Fibroblast of mammary gland (primary cell): Measurements from ENCODE around the gene APMAP.

Experiments used
- DNase-seq: peaks from one replicate; pipeline ENCODE4 v3.0.0-alpha.2; 2010; ENCODE audit warnings: low read depth
- H3K4me3 ChIP-seq: 2 replicates; pipeline ENCODE4 v1.5.1; 2011; ENCODE audit warnings: low read depth, mild to moderate bottlenecking, low read length, moderate library complexity; ENCODE audit not compliant: control insufficient read depth
- TF ChIP-seq, protein P1 (sequence below): conservative IDR thresholded peaks from 2 replicates; pipeline ENCODE4 v1.5.1; 2011; ENCODE audit warnings: low read depth, low read length, inconsistent platforms; ENCODE audit not compliant: control insufficient read depth, insufficient read depth

APMAP gene, protein sequence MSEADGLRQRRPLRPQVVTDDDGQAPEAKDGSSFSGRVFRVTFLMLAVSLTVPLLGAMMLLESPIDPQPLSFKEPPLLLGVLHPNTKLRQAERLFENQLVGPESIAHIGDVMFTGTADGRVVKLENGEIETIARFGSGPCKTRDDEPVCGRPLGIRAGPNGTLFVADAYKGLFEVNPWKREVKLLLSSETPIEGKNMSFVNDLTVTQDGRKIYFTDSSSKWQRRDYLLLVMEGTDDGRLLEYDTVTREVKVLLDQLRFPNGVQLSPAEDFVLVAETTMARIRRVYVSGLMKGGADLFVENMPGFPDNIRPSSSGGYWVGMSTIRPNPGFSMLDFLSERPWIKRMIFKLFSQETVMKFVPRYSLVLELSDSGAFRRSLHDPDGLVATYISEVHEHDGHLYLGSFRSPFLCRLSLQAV

DNA sequence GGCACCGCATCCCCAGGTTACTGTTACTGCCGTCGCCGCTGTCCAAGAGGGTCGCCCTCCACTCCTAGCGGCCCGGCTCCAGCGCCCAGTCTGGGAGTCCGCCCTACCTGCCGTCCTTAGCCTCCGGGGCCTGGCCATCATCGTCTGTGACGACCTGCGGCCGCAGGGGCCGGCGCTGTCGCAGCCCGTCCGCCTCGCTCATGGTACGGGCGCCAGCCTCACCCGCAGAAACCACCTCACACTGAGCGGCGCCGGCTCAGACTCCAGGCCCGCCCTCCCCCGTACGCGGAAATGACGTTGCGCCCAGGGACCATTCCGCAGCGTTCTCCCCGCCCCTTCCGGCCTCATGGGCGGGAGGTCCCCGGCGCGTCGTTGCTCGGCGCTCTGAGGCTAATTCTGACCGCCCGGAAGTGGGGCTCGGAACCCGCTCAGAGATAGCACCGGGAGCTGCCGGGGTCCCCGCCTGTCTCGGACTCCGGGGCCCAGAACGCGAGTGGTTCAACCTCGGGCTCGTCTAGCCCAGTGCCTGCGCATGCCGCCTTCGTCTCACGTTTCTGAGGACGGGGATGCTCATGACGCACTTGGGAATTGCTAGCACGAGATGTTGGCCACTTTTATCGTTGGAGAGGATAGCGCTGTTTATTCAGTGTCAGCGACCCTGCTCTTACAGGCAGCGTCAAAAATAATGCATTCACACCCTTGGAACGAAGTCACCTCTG, at the start of gene APMAP:
TSS of gene APMAP (minus strand) at position 265 of the 719 bp plus-strand sequence. CDS start at position 202, 63 bp downstream.
- TF ChIP-seq, protein P1, sequence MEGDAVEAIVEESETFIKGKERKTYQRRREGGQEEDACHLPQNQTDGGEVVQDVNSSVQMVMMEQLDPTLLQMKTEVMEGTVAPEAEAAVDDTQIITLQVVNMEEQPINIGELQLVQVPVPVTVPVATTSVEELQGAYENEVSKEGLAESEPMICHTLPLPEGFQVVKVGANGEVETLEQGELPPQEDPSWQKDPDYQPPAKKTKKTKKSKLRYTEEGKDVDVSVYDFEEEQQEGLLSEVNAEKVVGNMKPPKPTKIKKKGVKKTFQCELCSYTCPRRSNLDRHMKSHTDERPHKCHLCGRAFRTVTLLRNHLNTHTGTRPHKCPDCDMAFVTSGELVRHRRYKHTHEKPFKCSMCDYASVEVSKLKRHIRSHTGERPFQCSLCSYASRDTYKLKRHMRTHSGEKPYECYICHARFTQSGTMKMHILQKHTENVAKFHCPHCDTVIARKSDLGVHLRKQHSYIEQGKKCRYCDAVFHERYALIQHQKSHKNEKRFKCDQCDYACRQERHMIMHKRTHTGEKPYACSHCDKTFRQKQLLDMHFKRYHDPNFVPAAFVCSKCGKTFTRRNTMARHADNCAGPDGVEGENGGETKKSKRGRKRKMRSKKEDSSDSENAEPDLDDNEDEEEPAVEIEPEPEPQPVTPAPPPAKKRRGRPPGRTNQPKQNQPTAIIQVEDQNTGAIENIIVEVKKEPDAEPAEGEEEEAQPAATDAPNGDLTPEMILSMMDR = no peak
- peak within 1 kb of the TSS; percentile 90 for H3K4me3 ChIP-seq
- DNase-seq = peak; percentile 85

DNA sequence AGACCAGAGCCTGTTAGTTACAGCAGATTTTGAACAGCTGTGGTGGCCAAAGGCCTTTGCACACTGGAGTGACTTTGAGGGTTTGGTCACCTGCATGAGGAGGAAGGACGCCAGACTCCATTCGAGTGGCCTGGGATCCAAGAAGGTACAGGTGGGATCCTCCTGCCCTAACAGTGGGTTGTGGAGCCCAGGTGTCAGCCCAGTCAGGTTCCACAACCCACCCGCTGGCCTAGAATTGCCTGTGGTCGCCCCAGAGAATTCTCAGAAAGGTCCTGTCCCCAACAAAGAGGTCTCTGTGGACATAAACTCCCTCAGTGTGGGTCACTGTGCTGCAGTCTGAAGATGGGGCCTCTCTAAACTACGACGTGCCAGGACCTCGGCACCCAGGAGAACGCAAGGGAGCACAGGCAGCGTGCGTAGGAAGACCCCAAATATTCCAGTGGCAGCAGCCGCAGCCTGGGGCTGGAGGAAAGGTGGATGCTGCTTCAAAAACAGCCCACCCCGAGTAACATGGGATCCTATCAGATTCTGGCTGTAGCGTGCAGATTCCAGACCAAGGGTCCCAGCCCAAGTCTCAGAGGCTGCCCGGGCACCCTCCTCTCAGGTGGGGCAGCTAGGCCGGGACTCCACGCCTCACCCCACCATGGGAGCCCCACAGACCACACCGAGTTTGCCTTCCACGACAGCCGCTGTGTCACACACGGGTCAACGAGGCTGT, 49.4 kb upstream of the APMAP start:
- H3K4me3 ChIP-seq = no peak overlapping the region
- TF ChIP-seq, protein P1 = no peak
- DNase-seq = no peak

GRCh38 chr20:25040438-25040831, 47.9 kb upstream of the APMAP start:
- peak; percentile 74 for DNase-seq

GRCh38 chr20:25039697-25040437, 47.3 kb upstream of the APMAP start:
- TF ChIP-seq, protein P1 = no peak
- peak; percentile 79 for DNase-seq
- H3K4me3 ChIP-seq = no peak overlapping the region

More at GRCh38 chr20:25040438-25040831, 47.9 kb upstream of the APMAP start:
- no peak overlapping the region for H3K4me3 ChIP-seq
- TF ChIP-seq, protein P1 = no peak

DNA sequence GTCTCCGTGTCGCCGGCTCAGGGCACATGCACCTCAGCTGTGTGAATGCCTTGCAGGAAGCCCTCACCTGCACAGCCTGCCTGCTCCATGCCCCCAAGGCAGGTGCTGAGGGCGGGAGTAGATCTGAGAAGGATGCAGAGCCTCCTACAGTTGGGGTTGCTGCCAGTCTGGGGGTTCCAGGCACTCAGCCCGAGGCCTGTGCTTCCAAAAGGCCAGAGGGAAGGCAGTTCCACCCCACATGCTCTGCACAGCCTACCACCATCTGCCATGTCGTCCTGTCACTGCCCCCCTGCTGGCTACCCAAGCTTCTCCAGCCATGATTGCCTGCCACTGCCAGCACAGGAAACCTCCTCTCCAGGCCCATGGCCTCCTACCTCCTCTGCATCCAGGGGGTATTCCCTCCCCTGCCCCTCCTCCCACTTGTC, 46.1 kb upstream of the APMAP start:
- H3K4me3 ChIP-seq = no peak overlapping the region
- no peak for DNase-seq
- TF ChIP-seq, protein P1 = no peak

- DNase-seq = no peak
- TF ChIP-seq, protein P1 = no peak
- no peak overlapping the region for H3K4me3 ChIP-seq
Measured at GRCh38 chr20:25038103-25038410, 45.5 kb upstream of the APMAP start.
